ENCODE data around the gene JAK1.

Gene JAK1

GRCh38 chr1:64814427-64814826 lies 151.9 kb downstream of the JAK1 start:
- DNase-seq: no peak
- TF ChIP-seq GATA1 (IDR thresholded peaks at IDR 0.05; ENCODE audit: low read depth, low read length): no peak
- no peak for TF ChIP-seq POLR2A (IDR thresholded peaks at IDR 0.05; ENCODE audit: low read length)

GRCh38 chr1:64811131-64811530 lies 155.2 kb downstream of the JAK1 start:
- no peak for TF ChIP-seq GATA1 (IDR thresholded peaks at IDR 0.05; ENCODE audit: low read depth, low read length)
- no peak for TF ChIP-seq POLR2A (IDR thresholded peaks at IDR 0.05; ENCODE audit: low read length)
- no peak for DNase-seq

- no peak for TF ChIP-seq GATA1 (IDR thresholded peaks at IDR 0.05; ENCODE audit: low read depth, low read length)
- TF ChIP-seq POLR2A (IDR thresholded peaks at IDR 0.05; ENCODE audit: low read length): no peak
- no peak for DNase-seq
Observed at GRCh38 chr1:64810001-64810400, 156.3 kb downstream of the JAK1 start.

DNA sequence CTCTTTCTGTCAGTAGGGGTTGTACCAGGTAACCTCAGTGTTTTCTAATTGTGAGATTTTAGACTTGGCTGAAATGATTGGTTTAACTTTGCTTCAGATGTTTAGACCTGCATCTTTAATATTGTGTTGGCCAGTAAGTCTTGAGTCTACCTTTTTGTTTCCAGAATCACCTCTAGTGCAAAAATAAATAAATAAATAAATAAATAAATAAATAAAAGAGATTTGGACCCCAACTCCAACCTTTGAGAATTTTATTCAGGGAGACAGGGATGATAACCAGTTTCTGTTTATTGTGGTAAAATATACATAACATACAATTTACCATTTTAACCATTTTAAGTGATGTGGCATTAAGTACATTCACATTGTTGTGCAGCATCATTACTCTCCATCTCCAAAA lies 157.0 kb downstream of the JAK1 start:
- TF ChIP-seq POLR2A (IDR thresholded peaks at IDR 0.05; ENCODE audit: low read length) (no peak), GATA1 (IDR thresholded peaks at IDR 0.05; ENCODE audit: low read depth, low read length) (no peak)
- no peak for DNase-seq

DNA sequence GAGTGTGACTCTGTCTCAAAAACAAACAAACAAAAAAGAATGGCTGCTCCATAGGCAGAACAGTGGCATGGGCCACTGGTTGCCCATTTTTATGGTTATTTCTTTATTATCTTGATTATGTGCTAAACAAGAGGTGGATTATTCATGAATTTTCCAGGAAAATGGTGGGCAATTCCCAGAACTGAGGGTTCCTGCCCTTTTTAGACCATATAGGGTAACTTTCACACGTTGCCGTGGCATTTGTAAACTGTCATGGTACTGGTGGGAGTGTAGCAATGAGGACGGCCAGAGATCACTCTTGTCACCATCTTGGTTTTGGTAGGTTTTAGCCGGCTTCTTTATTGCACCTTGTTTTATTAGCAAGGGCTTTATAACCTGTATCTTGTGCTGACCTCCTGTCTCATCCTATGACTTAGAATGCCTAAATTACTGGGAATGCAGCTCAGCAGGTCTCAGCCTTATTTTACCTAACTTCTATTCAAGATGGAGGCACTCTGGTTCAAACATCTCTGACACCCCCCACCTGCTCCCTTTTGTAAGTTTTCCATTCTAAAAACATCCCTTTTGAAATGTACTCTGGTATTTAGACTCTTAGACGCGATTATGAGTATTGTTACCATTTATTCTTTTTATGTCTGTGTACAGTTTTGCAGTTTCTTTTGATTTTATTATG lies 164.4 kb downstream of the JAK1 start:
- TF ChIP-seq POLR2A (IDR thresholded peaks at IDR 0.05; ENCODE audit: low read length) (no peak), GATA1 (IDR thresholded peaks at IDR 0.05; ENCODE audit: low read depth, low read length) (no peak)
- DNase-seq: peak in 1 of 2 experiments; percentile 2

DNA sequence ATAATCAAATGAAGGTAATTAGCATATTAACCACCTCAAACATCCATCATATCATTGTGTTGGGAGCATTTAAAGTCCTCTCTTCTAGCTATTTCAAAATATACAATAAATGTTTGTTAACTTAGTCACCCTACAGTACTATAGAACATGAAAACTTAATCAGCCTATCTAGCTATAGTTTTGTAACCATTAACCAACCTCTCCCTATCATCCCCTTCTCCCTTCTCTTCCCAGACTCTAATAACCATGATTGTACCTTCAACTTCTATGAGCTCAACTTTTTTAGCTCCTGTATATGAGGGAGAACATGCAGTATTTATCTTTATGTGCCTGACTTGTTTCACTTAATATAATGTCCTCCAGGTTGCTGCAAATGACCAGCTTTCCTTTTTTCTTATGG lies 167.5 kb downstream of the JAK1 start:
- DNase-seq: no peak
- TF ChIP-seq GATA1 (IDR thresholded peaks at IDR 0.05; ENCODE audit: low read depth, low read length): no peak

- DNase-seq: peak; percentile 6 to 11
- no peak for TF ChIP-seq GATA1 (IDR thresholded peaks at IDR 0.05; ENCODE audit: low read depth, low read length)
- no peak for TF ChIP-seq POLR2A (IDR thresholded peaks at IDR 0.05; ENCODE audit: low read length)
Observed at GRCh38 chr1:64790832-64791487, 175.4 kb downstream of the JAK1 start.
